Measurements from ENCODE around the gene IRF2BP2.

Gene IRF2BP2

GRCh38 chr1:234571702-234572101, 38.3 kb downstream of the IRF2BP2 start:
- H3K4me3 ChIP-seq (ENCODE audit: low read depth, low read length): no peak overlapping the region
- TF ChIP-seq CTCF (IDR thresholded peaks at IDR 0.05; ENCODE audit: borderline replicate concordance, insufficient read depth, low read depth, low read length): no peak

DNA sequence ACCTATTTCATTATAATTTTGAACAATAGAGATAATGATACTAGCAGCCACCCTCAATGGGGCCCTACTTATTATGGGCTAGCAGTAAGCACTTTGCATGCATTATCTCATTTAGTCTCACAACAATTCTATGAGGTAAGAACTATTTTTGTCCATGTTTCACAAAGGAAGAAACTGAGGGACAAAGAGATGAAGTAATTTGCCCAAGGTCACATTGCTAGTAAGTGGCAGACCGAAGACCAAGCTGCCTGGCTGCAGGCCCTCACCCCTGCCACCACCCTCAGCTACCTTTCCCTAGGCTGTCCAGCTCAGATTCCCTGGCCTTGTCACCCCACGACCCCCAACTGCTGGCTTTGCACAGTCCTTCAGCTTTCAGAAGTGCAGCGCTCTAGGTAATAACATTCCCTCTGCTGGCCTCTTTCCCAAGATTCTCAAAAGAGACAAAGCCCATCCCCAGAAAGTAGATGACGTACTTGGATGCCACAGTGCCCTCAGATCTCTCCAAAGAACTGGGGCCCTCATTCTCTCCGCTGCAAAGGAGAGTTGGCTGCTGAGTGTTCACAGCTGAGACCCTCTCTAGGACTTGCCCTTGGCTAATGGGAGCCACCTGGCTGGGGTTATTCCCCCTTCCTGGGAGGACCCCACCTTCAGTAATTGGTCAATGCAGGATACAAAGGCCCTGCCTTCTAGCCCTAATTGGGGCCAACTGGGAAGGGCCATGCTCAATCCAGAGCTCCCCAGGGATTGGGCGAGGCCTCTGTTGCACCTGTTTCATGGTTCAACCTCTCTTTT, 39.5 kb downstream of the IRF2BP2 start:
- H3K4me3 ChIP-seq (ENCODE audit: low read depth, low read length): no peak overlapping the region
- no peak for TF ChIP-seq CTCF (IDR thresholded peaks at IDR 0.05; ENCODE audit: borderline replicate concordance, insufficient read depth, low read depth, low read length)

GRCh38 chr1:234568345-234568744, 41.6 kb downstream of the IRF2BP2 start:
- H3K4me3 ChIP-seq (ENCODE audit: low read depth, low read length): no peak overlapping the region
- TF ChIP-seq CTCF (IDR thresholded peaks at IDR 0.05; ENCODE audit: borderline replicate concordance, insufficient read depth, low read depth, low read length): no peak

DNA sequence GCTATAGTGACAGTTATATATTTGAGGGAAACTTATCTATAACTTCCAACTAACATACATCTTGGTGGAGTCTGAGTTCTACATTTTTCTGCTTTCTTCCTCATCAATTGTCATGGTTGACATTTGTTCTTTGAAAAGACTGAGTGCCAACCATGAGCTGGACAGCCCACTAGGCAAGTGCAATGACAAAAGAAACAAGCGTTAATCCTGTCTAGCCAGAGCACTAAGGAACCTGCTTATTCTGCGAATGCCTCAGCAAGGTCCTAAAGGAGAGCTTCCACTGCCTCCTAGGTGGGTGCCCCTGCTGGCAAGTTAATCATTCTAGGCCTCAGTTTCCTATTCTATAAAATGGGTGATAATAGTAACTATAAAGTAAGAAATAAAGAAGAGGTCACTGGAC, 44.8 kb downstream of the IRF2BP2 start:
- H3K4me3 ChIP-seq (ENCODE audit: low read depth, low read length): no peak overlapping the region
- no peak for TF ChIP-seq CTCF (IDR thresholded peaks at IDR 0.05; ENCODE audit: borderline replicate concordance, insufficient read depth, low read depth, low read length)

DNA sequence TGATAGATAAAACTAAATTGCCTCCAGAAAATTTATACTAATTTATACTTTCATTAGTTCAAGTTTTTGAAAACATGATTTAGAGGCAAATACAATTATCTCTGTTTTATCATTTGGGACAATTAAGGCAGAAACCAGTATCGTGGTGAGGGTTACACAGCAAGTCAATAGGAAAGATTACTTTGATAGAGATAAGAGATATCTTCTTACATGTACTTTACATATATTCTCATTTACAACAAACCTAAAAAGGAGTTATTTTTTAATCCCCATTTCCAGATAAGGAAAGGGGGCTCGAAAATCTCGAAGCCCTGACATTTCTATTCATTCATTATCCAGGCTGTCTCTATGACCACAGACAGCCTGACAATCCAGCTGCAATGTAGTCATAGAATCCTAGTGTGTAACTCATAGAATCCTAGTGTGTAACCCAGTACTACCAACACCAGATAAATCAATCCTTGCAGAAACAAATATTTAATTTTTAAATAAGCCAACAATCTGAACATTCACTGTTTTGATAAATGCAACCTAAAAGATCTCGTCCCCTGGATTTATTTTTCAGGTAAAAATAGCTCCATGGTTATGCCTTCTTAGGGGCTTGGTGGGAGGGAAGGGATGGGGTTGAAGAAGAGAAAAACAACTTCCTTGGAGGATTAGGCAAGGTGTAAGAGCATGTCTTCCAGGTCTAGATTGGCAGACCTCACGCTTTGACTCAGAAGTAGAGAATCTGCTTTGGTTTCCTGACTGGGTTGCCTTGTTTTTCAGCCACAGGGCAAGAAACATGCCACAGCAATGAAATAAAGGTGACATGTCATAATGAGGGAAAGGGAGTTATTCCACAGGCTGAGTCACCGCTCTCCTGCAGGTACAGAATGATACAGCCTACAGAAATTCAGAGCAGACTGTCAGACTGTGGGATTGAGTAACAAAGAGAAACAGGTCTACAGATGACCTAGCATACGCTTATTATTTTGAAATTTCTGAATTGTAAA, 45.6 kb downstream of the IRF2BP2 start:
- no peak overlapping the region for H3K4me3 ChIP-seq (ENCODE audit: low read depth, low read length)
- no peak for TF ChIP-seq CTCF (IDR thresholded peaks at IDR 0.05; ENCODE audit: borderline replicate concordance, insufficient read depth, low read depth, low read length)

GRCh38 chr1:234562334-234562733, 47.6 kb downstream of the IRF2BP2 start:
- H3K4me3 ChIP-seq (ENCODE audit: low read depth, low read length): no peak overlapping the region
- no peak for TF ChIP-seq CTCF (IDR thresholded peaks at IDR 0.05; ENCODE audit: borderline replicate concordance, insufficient read depth, low read depth, low read length)
